Stimulated activated CD4-positive, alpha-beta T cell treated with anti-CD3 and anti-CD28 coated beads, Interleukin-15, amount 100 ng/mL, for 1 hour (primary cell): ENCODE measurements around the gene OR52M1.
"Not testable (repeated sequence)": the region's sequence is repeated elsewhere in the genome, so short reads cannot be mapped to it uniquely, and the experiment has no call there.

Source experiments
- DNase-seq, 2 donors: peaks; one replicate each; pipeline ENCODE4 v3.0.0-alpha.2; 2020; ENCODE audit warnings: low read depth in 1 of 2, low spot score in 1 of 2

Gene OR52M1

GRCh38 chr11:4544891-4545290, at the start of gene OR52M1:
Gene OR52M1 (plus strand): TSS chr11:4545191. CDS start chr11:4545191, 0 bp downstream.
- no peak for DNase-seq

- DNase-seq: no peak
Observed at GRCh38 chr11:4495487-4495886, 49.5 kb upstream of the OR52M1 start.

GRCh38 chr11:4495986-4496385, 49.0 kb upstream of the OR52M1 start:
- no peak for DNase-seq

- no peak for DNase-seq
Observed at GRCh38 chr11:4496557-4497248, 48.3 kb upstream of the OR52M1 start.

- DNase-seq: no peak
Observed at GRCh38 chr11:4508886-4509285, 36.1 kb upstream of the OR52M1 start.

GRCh38 chr11:4511282-4512245, 33.4 kb upstream of the OR52M1 start:
- DNase-seq: no peak

GRCh38 chr11:4514196-4514595, 30.8 kb upstream of the OR52M1 start:
- DNase-seq: no peak

- no peak for DNase-seq
Observed at GRCh38 chr11:4522339-4522738, 22.7 kb upstream of the OR52M1 start.

- no peak for DNase-seq
Observed at GRCh38 chr11:4522752-4523151, 22.2 kb upstream of the OR52M1 start.

GRCh38 chr11:4523666-4524065, 21.3 kb upstream of the OR52M1 start:
- no peak for DNase-seq

GRCh38 chr11:4527926-4528325, 17.1 kb upstream of the OR52M1 start:
- no peak for DNase-seq

- not testable (repeated sequence) for DNase-seq
Observed at GRCh38 chr11:4531686-4532085, 13.3 kb upstream of the OR52M1 start.

GRCh38 chr11:4539603-4540219, 5.3 kb upstream of the OR52M1 start:
- peak in 1 of 2 donors; percentile 12 for DNase-seq

- no peak for DNase-seq
Observed at GRCh38 chr11:4541071-4541470, 3.9 kb upstream of the OR52M1 start.

GRCh38 chr11:4543561-4543960, 1.4 kb upstream of the OR52M1 start:
- no peak for DNase-seq

GRCh38 chr11:4546878-4547277, 1.9 kb downstream of the OR52M1 start:
- no peak for DNase-seq

- DNase-seq: no peak
Observed at GRCh38 chr11:4547416-4547815, 2.4 kb downstream of the OR52M1 start.

- no peak for DNase-seq
Observed at GRCh38 chr11:4551346-4551979, 6.5 kb downstream of the OR52M1 start.

- no peak for DNase-seq
Observed at GRCh38 chr11:4559527-4560440, 14.8 kb downstream of the OR52M1 start.

GRCh38 chr11:4560467-4560866, 15.5 kb downstream of the OR52M1 start:
- no peak for DNase-seq
